Ectodermal cell (in vitro differentiated cells): ENCODE results near the gene MYD88.

Experiments
- H3K27ac ChIP-seq: 2 replicates; pipeline ENCODE4 v1.7.0; 2013; ENCODE audit warnings: mild to moderate bottlenecking, low read depth, low read length; ENCODE audit not compliant: insufficient read depth, poor library complexity, severe bottlenecking
- H3K27me3 ChIP-seq: 2 replicates; pipeline ENCODE4 v1.7.0; 2013; ENCODE audit warnings: mild to moderate bottlenecking, low read length; ENCODE audit not compliant: insufficient read depth, control insufficient read depth, poor library complexity, severe bottlenecking
- H3K36me3 ChIP-seq: one replicate; pipeline ENCODE4 v1.7.0; 2013; ENCODE audit warnings: low read length; ENCODE audit not compliant: control insufficient read depth, insufficient read depth
- H3K4me1 ChIP-seq: one replicate; pipeline ENCODE4 v1.7.0; 2013; ENCODE audit warnings: low read length; ENCODE audit not compliant: control insufficient read depth, insufficient read depth
- H3K4me3 ChIP-seq: 2 replicates; pipeline ENCODE4 v1.7.0; 2013; ENCODE audit warnings: low read depth, low read length, control low read depth; ENCODE audit not compliant: insufficient read depth
- H3K9me3 ChIP-seq: 2 replicates; pipeline ENCODE4 v1.7.0; 2013; ENCODE audit warnings: mild to moderate bottlenecking, low read length, moderate library complexity; ENCODE audit not compliant: control insufficient read depth
- WGBS, 2 experiments: methylation state at CpG; one replicate each; pipeline ENCODE4 v1.1.7; 2013; ENCODE audit warnings: missing lambda C conversion rate in 2 of 2; 5-methylcytosine and 5-hydroxymethylcytosine counted together

Gene MYD88

DNA sequence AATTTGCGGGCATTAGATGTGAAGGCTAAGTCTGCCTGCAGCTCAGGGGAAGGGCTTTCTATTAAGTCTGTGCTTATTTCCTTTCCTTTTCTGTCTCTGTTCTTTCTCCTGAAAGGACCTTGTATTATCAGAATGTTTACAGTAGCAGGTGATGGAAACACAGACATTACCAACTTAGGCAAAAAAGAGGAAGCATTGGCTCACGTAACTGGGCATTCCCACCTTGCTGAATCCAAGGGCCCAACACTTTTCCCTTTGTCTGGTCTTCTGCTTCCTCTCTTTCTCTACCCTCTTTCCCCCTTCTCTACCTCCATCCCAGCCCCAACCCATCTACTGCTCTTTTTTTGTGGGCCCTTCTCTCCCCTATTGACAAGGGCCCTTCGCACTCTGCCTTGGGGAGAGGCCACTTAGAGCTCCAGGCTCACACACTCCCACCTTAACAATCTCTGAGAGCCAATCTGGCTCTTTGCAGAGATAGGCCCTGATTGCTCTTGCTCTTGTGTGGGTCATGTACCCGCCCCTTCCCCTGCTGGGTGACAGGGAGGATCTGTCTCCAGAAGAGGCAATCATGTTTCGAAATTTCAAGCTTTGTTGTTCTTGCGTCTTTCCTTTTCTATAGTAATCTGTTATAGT is 36.5 kb upstream of the MYD88 start:
- 79 to 81% methylated on average over 5 to 6 of the region's 6 CpGs for WGBS, 2 experiments
- Histone ChIP-seq H3K4me3 (no peak overlapping the region), H3K9me3 (peaks cover 2% of the 10 kb centered on the region), H3K4me1 (peaks cover 38% of the 10 kb centered on the region), H3K27me3 (no peaks in the 10 kb centered on the region), H3K36me3 (no peaks in the 10 kb centered on the region), H3K27ac (no peak overlapping the region)

GRCh38 chr3:38102444-38102814 is 36.0 kb upstream of the MYD88 start:
- H3K4me1 ChIP-seq = peaks cover 38% of the 10 kb centered on the region
- WGBS, 2 experiments = 67 to 70% methylated on average over 1 of the region's 1 CpG
- no peaks in the 10 kb centered on the region for H3K36me3 ChIP-seq
- no peaks in the 10 kb centered on the region for H3K27me3 ChIP-seq
- H3K9me3 ChIP-seq = peaks cover 2% of the 10 kb centered on the region
- no peak overlapping the region for H3K27ac ChIP-seq
- H3K4me3 ChIP-seq = no peak overlapping the region

- H3K4me3 ChIP-seq = no peak overlapping the region
- no peaks in the 10 kb centered on the region for H3K36me3 ChIP-seq
- no CpG with 5 or more reads among the region's 1 CpG for WGBS, 2 experiments
Measured at GRCh38 chr3:38105525-38105924, 32.9 kb upstream of the MYD88 start.

GRCh38 chr3:38107911-38108648 is 30.4 kb upstream of the MYD88 start:
- Histone ChIP-seq H3K27me3 (no peaks in the 10 kb centered on the region), H3K4me1 (peaks cover under 1% of the 10 kb centered on the region), H3K4me3 (no peak overlapping the region), H3K9me3 (peaks cover 2% of the 10 kb centered on the region), H3K36me3 (no peaks in the 10 kb centered on the region), H3K27ac (no peak overlapping the region)
- 94% methylated on average over 7 of the region's 7 CpGs for WGBS, 2 experiments

More at GRCh38 chr3:38105525-38105924, 32.9 kb upstream of the MYD88 start:
- H3K27me3 ChIP-seq = no peaks in the 10 kb centered on the region
- H3K27ac ChIP-seq = no peak overlapping the region
- H3K4me1 ChIP-seq = peaks cover 16% of the 10 kb centered on the region
- H3K9me3 ChIP-seq = peaks cover 2% of the 10 kb centered on the region

GRCh38 chr3:38108649-38109579 is 29.5 kb upstream of the MYD88 start:
- H3K27me3 ChIP-seq = no peaks in the 10 kb centered on the region
- H3K4me3 ChIP-seq = no peak overlapping the region
- no peaks in the 10 kb centered on the region for H3K4me1 ChIP-seq
- H3K9me3 ChIP-seq = peaks cover 2% of the 10 kb centered on the region
- 92 to 94% methylated on average over 11 of the region's 11 CpGs for WGBS, 2 experiments
- no peak overlapping the region for H3K27ac ChIP-seq
- no peaks in the 10 kb centered on the region for H3K36me3 ChIP-seq

DNA sequence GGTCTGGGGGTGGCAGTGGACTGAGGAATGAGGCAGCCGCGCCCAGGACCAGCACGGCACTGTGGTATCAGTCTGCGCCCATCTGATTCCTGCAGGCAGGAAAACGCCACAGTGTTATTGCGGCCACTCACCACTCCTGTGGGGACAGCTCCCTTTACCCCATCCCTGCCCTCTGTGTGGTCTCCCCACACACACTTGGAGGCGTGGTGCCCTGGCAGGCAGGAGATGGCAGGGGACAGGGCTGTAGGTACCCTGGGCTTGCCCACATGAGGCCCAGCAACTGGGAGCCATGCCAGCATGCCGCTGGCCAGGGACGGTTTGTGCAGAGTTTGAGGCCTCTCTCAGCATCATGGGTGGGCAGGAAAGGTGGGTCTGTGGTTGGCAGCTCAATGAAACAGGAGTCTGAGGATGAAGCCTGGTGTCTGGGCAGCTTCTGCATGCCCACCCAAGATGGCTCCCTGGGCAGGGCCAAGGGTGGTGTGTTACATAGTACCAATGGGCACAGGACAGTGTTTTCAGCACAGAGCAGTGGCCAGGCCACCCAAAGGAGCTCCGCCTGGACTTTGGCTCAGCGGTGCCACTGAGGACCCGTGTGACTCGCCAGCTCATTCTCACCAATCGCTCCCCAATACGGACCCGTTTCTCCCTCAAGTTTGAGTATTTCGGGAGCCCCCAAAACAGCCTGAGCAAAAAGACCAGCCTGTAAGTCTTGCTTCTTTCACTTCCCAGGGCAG is 28.7 kb upstream of the MYD88 start:
- Histone ChIP-seq H3K4me1 (no peaks in the 10 kb centered on the region), H3K4me3 (no peak overlapping the region), H3K9me3 (peaks cover 2% of the 10 kb centered on the region), H3K36me3 (no peaks in the 10 kb centered on the region), H3K27ac (no peak overlapping the region), H3K27me3 (no peaks in the 10 kb centered on the region)
- 95% methylated on average over 17 of the region's 17 CpGs for WGBS, 2 experiments

GRCh38 chr3:38110314-38111050 is 28.0 kb upstream of the MYD88 start:
- H3K27me3 ChIP-seq = no peaks in the 10 kb centered on the region
- H3K27ac ChIP-seq = no peak overlapping the region
- peaks cover 2% of the 10 kb centered on the region for H3K9me3 ChIP-seq
- 90 to 92% methylated on average over 6 of the region's 6 CpGs for WGBS, 2 experiments
- no peaks in the 10 kb centered on the region for H3K4me1 ChIP-seq
- H3K36me3 ChIP-seq = no peaks in the 10 kb centered on the region
- no peak overlapping the region for H3K4me3 ChIP-seq

DNA sequence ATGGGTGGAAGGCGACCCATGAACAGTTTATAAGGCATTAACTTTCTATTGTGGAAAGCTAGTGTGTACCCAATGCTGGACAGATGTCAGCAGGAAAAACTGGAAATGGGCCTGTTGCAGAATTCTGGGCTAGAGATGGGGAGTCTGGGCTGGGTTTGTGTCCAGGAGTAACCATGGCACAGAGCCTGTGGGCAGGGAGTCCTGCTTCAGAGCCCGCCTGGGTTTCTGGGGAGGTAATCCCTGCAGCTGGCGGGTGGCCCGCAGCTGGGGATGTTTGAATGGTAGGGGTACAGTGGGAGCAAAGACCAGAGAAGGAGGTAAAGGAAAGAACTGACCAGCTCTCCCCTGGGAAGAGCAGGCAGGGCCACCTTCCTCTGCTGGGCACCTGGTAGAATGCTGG is 27.3 kb upstream of the MYD88 start:
- no peaks in the 10 kb centered on the region for H3K4me1 ChIP-seq
- H3K27ac ChIP-seq = no peak overlapping the region
- 93 to 97% methylated on average over 4 of the region's 4 CpGs for WGBS, 2 experiments
- no peaks in the 10 kb centered on the region for H3K27me3 ChIP-seq
- H3K9me3 ChIP-seq = no peaks in the 10 kb centered on the region
- H3K4me3 ChIP-seq = no peak overlapping the region
- no peaks in the 10 kb centered on the region for H3K36me3 ChIP-seq

DNA sequence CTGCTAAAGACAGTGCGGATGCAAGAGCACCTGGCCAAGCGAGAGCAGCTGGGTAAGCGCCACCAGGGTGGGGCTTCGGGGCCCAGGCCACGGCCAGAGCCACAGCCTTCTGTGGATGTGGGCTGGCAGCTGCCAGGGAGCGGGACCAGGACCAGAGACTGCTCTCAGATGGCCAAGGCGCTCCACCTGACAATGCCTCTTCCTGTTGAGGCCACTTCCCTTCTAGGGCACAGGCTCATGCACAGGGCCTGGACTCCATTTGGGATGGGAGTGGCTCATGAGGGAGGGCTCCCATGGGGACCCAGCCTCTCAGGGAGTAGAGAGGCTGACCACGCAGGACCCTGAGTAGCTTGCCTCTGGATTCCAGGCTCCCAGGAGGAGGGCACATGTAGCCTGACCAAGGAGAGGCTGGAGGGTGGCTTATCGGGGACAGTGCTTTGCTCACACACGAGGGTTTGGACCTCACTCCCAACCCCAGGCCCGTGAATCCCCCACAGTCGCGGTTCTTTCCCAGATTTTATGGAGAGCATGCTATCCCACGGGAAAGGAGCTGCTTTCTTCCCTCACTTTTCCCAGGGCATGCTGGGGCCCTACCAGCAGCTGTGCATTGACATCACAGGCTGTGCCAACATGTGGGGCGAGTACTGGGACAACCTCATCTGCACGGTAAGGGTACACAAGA is 26.6 kb upstream of the MYD88 start:
- no peaks in the 10 kb centered on the region for H3K9me3 ChIP-seq
- no peaks in the 10 kb centered on the region for H3K4me1 ChIP-seq
- WGBS, 2 experiments = 88 to 91% methylated on average over 16 of the region's 16 CpGs
- H3K4me3 ChIP-seq = no peak overlapping the region
- no peaks in the 10 kb centered on the region for H3K27me3 ChIP-seq
- H3K27ac ChIP-seq = no peak overlapping the region
- no peaks in the 10 kb centered on the region for H3K36me3 ChIP-seq
